GM19468 (cell line): Measurements from ENCODE around the gene SLC25A31.

Experiments used
- ATAC-seq: cut with Tn5 transposase; IDR thresholded peaks from one replicate; pipeline ENCODE4 v1.9.1; 2021; ENCODE audit warnings: mild to moderate bottlenecking, moderate library complexity, moderate number of reproducible peaks; ENCODE audit not compliant: unreplicated experiment; ENCODE audit errors: extremely low read depth

Gene SLC25A31

DNA sequence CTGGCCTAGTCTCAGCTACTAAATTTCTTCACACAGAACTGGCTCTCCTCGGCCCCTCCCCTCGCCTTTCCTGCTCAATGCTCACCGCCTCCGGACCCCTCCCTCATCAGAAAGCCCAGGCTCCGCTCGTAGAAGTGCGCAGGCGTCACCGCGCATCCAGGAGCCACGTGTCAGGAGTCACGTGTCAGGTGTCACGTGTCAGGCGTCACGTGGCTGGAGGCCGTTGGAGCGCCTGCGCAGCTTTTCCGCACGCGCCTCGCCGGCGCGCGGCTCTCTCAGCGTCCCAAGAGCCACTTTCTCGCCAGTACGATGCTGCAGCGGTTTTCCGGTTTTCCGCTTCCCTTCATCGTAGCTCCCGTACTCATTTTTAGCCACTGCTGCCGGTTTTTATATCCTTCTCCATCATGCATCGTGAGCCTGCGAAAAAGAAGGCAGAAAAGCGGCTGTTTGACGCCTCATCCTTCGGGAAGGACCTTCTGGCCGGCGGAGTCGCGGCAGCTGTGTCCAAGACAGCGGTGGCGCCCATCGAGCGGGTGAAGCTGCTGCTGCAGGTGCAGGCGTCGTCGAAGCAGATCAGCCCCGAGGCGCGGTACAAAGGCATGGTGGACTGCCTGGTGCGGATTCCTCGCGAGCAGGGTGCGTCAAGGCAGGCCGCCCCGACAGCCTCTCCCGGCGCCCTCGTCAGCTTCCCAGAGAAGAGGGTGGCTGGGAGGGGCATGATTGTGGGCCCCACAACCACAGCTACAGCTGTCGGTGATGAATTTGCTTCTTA lies at the start of gene SLC25A31:
TSS of gene SLC25A31 (plus strand) at position 259 of the 772 bp plus-strand sequence. CDS start at position 405, 146 bp downstream.
- no peak for ATAC-seq

DNA sequence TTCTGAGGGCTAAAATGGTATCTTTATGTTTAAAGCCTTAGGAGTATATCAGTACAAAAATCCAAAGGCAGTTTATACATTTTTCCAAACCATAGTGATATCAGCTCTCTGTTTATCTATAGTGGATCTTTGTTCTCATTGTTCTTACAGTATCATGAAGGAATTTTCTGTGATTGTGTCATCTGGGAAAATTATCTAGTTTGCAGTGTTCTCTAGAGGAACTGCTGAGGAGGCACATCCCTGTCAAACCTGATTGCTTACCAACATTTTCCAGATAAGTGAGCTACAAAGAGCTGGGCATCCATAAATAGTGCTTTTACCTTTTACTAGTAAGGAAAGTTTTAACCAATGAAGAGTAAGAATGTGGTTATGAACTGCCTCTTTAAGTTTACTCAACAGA lies 44.9 kb upstream of the SLC25A31 start:
- ATAC-seq, result no peak

GRCh38 chr4:127686658-127687057 lies 43.5 kb upstream of the SLC25A31 start:
- no peak for ATAC-seq

GRCh38 chr4:127687580-127687979 lies 42.6 kb upstream of the SLC25A31 start:
- no peak for ATAC-seq

GRCh38 chr4:127698789-127699200 lies 31.4 kb upstream of the SLC25A31 start:
- ATAC-seq, result peak; percentile 100

DNA sequence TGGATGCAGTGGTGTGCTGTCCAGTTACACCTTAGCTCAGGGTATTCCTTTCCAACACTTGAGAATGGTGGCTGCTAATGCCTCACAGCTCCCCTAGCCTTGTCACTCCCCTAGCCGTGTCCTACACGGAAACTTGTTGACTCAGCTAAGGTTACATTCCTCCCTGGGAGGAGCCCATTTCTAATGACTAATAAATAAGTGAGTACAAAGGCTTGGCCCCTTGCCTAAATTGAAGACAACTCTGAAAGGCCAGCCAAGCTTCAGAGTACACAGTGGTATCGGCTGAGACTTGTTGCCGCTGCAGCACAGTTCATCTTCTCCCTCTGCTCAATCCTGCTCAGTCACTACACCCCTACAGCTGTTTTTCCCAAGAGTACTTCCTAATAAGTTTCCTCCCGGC lies 21.2 kb upstream of the SLC25A31 start:
- ATAC-seq, result no peak

DNA sequence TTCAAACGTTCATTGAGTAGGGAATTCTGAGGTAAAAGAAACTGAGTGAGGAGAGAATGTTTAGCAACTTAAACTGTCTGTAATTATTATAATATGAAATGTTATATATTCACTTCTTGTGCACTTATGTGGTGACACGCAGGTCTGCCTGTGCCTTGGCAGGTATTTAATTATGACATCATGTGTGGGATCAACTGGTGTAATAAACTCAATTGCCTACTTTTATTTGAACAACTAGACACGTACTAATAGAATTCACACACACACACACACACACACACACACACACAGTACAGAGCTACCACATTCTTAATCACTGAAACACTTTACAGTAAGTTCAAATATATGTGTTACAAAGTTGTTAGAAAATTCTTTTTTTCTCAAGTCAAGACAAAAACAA lies 20.7 kb upstream of the SLC25A31 start:
- no peak for ATAC-seq

- no peak for ATAC-seq
These were observed 1.2 kb downstream of the SLC25A31 start for GRCh38 chr4:127731406-127731805.

DNA sequence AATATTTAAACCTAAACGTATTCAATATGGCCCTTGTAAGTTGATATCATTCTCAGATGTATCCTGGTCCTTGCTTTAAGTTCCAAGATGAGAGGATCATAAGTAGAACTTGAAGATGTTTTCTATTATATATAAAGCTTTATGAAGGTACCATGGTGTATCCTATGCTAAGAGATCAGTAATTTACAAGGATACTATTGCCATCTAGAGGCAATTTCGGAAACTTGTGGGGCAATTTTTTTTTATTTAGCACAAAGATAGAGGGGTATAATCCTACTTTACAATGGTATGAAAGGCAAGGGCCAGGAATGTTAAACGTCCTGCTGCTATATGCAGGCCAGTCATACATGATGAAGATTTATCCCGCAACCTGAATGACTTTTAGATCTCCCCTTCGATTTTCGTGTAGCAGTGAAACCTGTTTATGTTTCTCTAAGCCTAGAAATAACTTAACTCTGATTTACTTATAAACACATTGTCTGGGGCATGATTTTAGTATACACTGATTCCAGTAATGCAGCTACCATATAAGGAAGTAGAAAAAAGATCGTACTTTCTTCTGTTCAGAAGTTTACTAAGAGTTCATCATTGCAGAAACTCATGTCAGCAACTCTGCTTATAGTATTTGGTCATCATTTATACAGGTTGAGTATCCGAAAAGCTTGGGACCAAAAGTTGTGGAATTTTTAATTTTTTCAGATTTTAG lies 2.6 kb downstream of the SLC25A31 start:
- ATAC-seq, result no peak

DNA sequence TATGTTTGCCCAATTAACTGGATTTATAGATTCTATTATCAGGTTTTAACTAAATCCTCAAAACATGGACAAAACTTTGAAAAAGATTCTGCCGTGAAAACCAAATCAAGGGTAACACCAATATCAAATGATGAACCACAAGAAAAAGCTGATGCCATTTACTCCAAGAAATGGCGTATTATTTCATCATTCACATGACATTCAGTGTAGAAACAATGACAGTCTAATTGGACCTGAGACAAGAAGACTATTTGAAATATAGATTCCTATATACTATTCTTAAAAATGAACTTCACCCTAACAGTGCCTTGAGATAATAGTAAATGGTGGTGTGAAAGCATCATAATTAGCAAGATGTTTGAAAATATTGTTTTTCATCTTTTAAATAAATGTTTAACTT lies 4.8 kb downstream of the SLC25A31 start:
- no peak for ATAC-seq

DNA sequence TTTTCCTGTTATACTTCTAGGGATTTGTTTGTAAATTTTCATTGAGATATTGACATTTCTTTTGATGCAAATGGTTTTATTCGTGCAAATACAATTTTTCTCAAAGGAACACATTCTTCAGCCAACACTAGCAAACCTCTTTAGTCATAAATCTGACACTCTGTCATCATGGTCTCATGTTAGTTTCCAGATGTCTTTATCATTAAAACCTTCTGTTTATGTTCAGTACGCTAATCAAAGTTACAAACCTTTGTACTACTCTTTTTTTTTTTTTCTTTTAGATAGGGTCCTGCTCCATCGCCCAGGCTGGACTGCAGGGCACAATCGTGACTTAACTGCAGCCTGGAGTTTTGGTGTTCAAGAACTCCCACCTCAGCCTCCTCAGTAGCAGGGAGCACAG lies 7.1 kb downstream of the SLC25A31 start:
- no peak for ATAC-seq

- ATAC-seq, result no peak
These were observed 11.0 kb downstream of the SLC25A31 start for GRCh38 chr4:127741247-127741646.

DNA sequence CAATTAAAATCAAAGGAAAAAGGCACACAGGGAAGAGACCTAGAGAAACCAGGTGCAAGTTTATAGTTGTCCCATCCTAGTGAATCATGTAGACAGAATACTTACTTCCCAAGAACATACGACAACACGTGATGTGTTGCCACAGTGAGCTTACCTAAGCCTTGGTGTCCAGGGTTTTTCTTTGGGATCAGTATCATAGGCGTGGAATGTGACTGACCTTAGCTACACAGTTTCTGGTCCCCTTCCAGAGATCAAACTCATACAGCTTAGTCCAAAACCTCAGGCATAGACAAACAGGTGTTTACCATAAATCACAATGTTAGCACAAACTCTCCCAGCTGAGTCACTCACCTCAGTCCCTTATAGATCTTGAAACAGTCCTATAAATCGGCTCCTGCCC lies 17.7 kb downstream of the SLC25A31 start:
- no peak for ATAC-seq

DNA sequence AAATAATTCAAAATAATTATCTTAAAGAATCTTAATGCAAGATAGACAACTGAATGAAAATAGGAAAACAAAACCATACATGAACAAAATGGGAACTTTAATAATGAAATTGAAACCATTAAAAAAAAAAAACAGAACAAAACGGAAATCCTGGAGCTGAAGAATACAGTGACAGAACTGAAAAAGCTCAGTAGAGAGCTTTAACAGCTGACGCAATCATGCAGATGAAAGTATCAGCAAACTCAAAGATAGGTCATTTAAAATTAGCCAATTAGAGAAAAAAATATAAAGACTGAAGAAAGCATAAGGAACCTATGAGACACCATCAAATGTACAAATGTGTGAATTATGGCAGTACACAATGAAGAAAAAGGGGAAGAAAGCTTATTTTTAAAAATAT lies 18.8 kb downstream of the SLC25A31 start:
- ATAC-seq, result no peak

- no peak for ATAC-seq
These were observed 26.7 kb downstream of the SLC25A31 start for GRCh38 chr4:127756906-127757305.

DNA sequence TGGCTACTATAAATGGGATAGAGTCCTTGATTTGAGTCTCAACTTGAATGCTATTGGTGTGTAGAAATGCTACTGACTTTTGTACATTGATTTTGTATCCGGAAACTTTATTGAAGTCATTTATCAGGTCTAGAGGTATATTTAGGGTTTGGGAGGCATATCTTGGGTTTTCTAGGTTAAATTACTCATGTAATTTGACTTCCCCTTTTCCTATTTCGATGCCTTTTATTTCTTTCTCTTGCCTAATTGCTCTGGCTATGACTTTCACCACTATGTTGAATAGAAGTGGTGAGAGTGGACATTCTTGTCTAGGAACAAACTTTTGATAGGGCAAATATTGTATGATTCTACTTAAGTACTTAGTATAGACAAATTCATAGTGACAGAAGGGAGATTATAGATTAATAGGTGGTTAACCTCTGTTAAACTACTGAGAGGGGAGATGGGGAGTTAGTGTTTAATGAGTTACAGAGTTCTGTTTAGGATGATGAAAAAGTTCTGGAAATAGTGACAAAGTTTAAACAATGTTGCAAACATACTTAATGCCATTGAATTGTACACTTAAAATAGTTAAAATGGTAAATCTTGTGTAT lies 29.1 kb downstream of the SLC25A31 start:
- ATAC-seq, result no peak

DNA sequence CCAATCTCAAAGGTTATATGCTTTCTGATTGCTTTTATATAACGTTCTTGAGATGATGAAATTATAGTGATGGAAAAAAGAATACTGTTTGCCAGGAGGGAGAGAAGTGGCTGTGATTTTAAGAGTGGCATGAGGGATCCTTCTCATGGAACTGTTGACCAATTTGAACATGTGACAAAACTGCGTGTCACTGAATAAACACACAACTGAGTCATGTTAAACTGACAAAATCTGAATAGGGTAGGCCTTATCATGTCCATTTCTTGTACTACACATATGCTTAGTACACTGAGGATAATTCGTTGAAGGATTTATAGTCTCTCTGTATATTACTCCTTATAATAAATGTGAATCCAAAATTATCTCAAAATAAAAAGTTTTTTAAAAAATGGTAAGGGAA lies 29.7 kb downstream of the SLC25A31 start:
- no peak for ATAC-seq

DNA sequence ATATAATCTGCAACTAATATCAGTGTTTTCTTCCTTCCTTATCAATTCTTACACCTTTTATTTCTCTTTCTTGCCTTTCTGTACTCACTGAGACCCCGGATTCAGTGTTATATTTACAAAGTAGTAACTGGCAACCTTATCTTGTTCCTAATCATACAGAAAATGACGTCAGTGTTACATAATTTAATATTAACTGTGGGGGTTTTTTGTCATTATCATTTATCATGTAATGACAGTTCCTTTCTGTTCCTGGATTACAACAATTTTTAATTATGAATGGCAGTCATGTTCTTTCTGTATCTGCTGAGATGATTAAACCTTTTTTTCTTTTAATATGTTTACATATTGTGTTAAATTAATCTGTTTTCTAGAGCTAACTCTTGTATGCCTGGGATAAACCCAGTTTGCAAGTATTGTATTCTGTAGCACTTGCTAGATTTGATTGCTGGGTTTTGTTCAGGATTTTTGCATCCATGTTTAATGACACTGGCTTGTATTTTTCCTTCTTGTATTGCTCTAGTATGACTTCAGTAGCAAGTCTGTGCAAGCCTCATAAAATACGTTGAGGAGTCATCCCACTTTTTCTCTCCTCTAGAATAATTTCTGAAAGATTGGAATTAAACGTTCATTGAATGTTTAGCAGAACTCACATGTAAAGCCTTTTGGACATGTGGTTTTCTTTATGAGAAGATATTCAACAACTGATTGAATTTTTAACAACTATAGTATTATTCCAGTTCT lies 41.5 kb downstream of the SLC25A31 start:
- no peak for ATAC-seq

DNA sequence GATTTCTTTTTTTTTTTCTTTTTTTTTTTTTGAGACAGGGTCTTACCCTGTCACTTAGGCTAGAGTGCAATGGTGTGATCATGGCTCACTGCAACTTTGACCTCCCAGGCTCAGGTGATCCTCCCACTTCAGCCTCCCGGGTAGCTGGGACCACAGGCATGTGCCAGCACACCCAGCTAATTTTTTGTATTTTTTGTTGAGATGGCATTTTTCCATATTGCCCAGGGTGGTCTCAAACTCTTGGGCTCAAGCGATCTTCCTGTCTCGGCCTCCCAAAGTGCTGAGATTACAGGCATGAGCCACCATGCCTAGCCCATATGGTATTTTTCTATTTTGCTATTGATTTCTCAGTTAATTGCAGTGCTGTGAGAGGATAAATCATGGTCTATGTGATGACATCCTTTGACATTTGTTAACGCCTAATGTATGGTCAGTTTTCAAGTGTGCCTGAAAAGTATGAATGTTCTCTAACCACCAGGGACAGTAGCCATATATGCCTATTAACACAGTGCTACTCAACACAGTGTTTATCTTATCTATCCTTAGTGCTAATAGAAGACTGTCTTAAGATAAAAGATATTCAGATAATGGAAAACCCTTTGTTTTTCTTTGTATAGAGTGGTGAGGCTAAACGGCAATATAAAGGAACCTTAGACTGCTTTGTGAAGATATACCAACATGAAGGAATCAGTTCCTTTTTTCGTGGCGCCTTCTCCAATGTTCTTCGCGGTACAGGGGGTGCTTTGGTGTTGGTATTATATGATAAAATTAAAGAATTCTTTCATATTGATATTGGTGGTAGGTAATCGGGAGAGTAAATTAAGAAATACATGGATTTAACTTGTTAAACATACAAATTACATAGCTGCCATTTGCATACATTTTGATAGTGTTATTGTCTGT lies 42.8 kb downstream of the SLC25A31 start:
- ATAC-seq, result no peak

- ATAC-seq, result no peak
These were observed 45.6 kb downstream of the SLC25A31 start for GRCh38 chr4:127775843-127776242.
